MCF 10A (cell line): ENCODE data around the gene TSPAN17. TPM values are rescaled to one million over a fixed set of nuclear protein-coding genes. Genes with fewer than 3 reads are reported as not detected.

Experiments
- BruUV-seq: library from RNA; stranded (reverse); fragments of 400-500 nt; replicated peaks from 2 replicates; lab custom pipeline; 2021; lab: Mats Ljungman, UMichigan
- CTCF ChIA-PET: fragments of 300-600 bp; sonication (Branson Sonifier 250); formaldehyde crosslinking; extraction: SDS; loops from one replicate; lab custom pipeline; 2021; ENCODE audit warnings: antibody characterized with exemption, inconsistent platforms; lab: Yijun Ruan, JAX
- POLR2A ChIA-PET: fragments of 300-600, 350-650 bp; sonication (Branson Sonifier 250); formaldehyde crosslinking; extraction: SDS; loops from one replicate; lab custom pipeline; 2020; ENCODE audit warnings: antibody characterized with exemption, inconsistent platforms; lab: Yijun Ruan, JAX
- DNase-seq: peaks from one replicate; pipeline ENCODE4 v3.0.0-alpha.2; 2018; ENCODE audit not compliant: unreplicated experiment
- H3K27ac Mint-ChIP-seq: one replicate; pipeline ENCODE4 v1.8.0; 2022; ENCODE audit warnings: mild to moderate bottlenecking, low read depth, mixed read lengths; ENCODE audit not compliant: unreplicated experiment
- H3K27me3 Mint-ChIP-seq: one replicate; pipeline ENCODE4 v1.8.0; 2022; ENCODE audit warnings: mixed read lengths; ENCODE audit not compliant: insufficient read depth, unreplicated experiment
- H3K36me3 Mint-ChIP-seq: one replicate; pipeline ENCODE4 v1.8.0; 2022; ENCODE audit warnings: mild to moderate bottlenecking, moderate library complexity, mixed read lengths; ENCODE audit not compliant: insufficient read depth, unreplicated experiment
- H3K4me1 Mint-ChIP-seq: one replicate; pipeline ENCODE4 v1.8.0; 2022; ENCODE audit warnings: mixed read lengths; ENCODE audit not compliant: insufficient read depth, unreplicated experiment
- H3K4me3 Mint-ChIP-seq: one replicate; pipeline ENCODE4 v1.8.0; 2022; ENCODE audit warnings: mild to moderate bottlenecking, moderate library complexity, mixed read lengths; ENCODE audit not compliant: unreplicated experiment
- H3K9me3 Mint-ChIP-seq: one replicate; pipeline ENCODE4 v1.8.0; 2022; ENCODE audit warnings: mixed read lengths; ENCODE audit not compliant: unreplicated experiment
- intact Hi-C: fragments of 100-400 bp; cut with micrococcal nuclease; formaldehyde crosslinking; loops from 2 replicates; pipeline ENCODE4 v1.14.1; 2022
- total RNA-seq: library from RNA; stranded (reverse); gene quantifications from 2 replicates; pipeline ENCODE4 v1.2.3, GENCODE V29; 2022
- TF ChIP-seq, protein P1 (sequence below): fragments of 200-600 bp; IDR thresholded peaks from one replicate; pipeline ENCODE4 v1.8.0; 2022; ENCODE audit warnings: antibody characterized with exemption, mild to moderate bottlenecking; ENCODE audit not compliant: unreplicated experiment

Gene TSPAN17
- total RNA-seq, 1 experiment from 2014 or later = 36.7 TPM

DNA sequence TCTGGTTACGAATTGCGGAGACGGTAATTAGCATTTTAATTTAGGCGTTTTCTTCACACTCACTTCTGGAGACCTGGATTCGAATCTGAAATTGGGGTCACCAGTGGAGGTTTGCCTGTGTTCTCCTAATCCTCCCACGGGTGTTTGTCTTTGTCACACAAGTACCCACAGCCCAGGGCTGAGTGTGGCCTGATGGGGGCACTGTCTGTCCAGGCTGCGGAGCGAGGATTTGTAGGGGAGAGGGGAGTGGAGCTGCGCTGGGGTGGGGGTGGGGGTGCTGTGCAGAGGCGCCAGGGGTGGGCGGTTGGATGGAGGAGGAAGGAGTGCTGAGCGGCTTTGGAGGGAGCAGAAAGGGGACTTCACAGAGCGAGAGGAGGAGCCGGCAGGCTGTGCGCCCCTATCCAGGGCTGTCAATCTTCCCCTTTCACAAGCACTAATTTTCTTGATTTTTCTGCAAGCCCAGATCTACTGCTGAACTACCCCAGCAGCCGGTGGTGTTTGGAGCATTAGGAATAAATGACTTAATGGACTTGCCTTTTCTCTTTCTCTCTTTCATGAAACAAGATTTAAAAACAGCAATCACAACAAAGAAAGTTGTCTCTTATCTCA lies 53.1 kb downstream of the TSPAN17 start:
- POLR2A ChIA-PET = no interaction called here
- no TSS peak for BruUV-seq
- H3K27ac Mint-ChIP-seq = no peak overlapping the region
- H3K36me3 Mint-ChIP-seq = no peaks in the 10 kb centered on the region
- no peaks in the 10 kb centered on the region for H3K9me3 Mint-ChIP-seq
- TF ChIP-seq, protein P1, sequence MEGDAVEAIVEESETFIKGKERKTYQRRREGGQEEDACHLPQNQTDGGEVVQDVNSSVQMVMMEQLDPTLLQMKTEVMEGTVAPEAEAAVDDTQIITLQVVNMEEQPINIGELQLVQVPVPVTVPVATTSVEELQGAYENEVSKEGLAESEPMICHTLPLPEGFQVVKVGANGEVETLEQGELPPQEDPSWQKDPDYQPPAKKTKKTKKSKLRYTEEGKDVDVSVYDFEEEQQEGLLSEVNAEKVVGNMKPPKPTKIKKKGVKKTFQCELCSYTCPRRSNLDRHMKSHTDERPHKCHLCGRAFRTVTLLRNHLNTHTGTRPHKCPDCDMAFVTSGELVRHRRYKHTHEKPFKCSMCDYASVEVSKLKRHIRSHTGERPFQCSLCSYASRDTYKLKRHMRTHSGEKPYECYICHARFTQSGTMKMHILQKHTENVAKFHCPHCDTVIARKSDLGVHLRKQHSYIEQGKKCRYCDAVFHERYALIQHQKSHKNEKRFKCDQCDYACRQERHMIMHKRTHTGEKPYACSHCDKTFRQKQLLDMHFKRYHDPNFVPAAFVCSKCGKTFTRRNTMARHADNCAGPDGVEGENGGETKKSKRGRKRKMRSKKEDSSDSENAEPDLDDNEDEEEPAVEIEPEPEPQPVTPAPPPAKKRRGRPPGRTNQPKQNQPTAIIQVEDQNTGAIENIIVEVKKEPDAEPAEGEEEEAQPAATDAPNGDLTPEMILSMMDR = peak; percentile 42
- no peak overlapping the region for H3K4me3 Mint-ChIP-seq
- CTCF ChIA-PET = interaction anchor here (0.6 to 1.6 kb wide), 4 partner anchors 40 to 959 kb away, joined by 3 to 5 read pairs (median 4); no protein-coding TSS in a partner anchor
- intact Hi-C loops = no loop called here
- no peak for DNase-seq
- H3K4me1 Mint-ChIP-seq = no peaks in the 10 kb centered on the region
- H3K27me3 Mint-ChIP-seq = peaks cover 88% of the 10 kb centered on the region

DNA sequence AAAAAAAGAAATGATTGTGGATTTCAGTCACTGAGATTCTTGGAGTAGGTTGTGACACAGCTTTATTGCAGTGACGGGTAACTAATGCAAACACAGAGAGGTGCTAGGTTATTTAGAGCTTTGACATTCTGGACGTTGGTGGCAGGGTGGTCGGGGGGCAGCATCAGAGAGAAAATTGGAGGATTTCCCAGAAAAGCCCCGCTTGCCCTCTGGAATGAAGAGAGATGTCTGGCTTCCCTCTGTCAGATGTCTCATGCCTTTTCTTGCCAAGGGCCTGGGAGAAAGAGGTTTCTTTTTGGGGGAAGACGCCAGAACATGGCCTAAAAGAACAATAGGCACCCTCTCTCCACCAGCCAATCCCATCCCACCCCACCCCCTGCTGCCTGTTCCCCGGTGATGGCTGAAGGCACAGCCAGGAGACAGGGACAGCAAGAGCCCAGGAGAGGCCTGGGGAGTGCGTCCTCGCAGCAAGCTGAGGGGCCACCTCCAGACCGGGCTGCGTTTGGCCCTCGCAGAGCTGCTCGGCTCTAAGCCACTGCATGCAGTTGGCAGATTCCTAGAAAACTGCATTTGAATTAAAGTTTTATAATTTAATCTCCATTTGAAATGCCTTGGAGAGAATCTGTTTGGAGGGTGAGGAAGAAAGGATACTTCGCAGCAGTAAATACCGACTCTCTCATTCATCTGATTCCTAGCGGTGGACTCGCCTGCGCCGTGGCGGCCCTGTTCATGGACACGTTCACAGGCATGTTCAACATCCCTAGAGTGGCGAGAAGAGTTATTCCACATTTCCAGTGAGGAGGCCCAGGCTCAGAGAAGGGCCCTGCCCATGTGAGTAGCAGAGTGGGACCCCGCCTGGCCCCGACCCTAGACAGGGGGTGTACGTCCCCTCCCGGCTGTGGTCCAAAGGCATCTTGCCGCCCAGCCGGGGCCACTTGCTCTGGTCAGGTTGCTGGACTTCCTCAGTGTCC lies 55.7 kb downstream of the TSPAN17 start:
- Mint-ChIP-seq H3K9me3 (no peaks in the 10 kb centered on the region), H3K27ac (no peak overlapping the region), H3K4me3 (no peak overlapping the region), H3K4me1 (no peaks in the 10 kb centered on the region), H3K27me3 (peaks cover 87% of the 10 kb centered on the region), H3K36me3 (no peaks in the 10 kb centered on the region)
- intact Hi-C loops = no loop called here
- ChIA-PET POLR2A (no interaction called here), CTCF (interaction anchor here (0.6 to 1.3 kb wide), 3 partner anchors 18 to 45 kb away, joined by 3 to 4 read pairs (median 3); no protein-coding TSS in a partner anchor)
- BruUV-seq = no TSS peak
- TF ChIP-seq, protein P1 = no peak
- no peak for DNase-seq

DNA sequence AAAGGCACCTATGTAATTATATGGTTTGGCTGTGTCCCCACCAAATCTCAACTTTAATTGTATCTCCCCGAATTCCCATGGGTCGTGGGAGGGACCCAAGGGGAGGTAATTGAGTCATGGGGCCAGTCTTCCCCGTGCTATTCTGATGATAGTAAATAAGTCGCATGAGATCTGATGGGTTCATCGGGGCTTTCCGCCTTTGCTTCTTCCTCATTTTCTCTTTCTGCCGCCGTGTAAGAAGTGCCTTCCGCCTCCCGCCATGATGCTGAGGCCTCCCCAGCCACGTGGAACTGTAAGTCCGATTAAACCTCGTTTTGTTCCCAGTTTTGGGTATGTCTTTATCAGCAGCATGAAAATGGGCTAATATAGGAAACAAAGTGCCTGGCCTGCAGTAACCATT lies 56.6 kb downstream of the TSPAN17 start:
- Mint-ChIP-seq H3K9me3 (no peaks in the 10 kb centered on the region), H3K4me1 (no peaks in the 10 kb centered on the region), H3K4me3 (no peak overlapping the region), H3K36me3 (no peaks in the 10 kb centered on the region), H3K27ac (no peak overlapping the region), H3K27me3 (peaks cover 88% of the 10 kb centered on the region)
- TF ChIP-seq, protein P1 = no peak
- intact Hi-C loops = no loop called here
- DNase-seq = no peak
- ChIA-PET CTCF (no interaction called here), POLR2A (no interaction called here)
- no TSS peak for BruUV-seq

DNA sequence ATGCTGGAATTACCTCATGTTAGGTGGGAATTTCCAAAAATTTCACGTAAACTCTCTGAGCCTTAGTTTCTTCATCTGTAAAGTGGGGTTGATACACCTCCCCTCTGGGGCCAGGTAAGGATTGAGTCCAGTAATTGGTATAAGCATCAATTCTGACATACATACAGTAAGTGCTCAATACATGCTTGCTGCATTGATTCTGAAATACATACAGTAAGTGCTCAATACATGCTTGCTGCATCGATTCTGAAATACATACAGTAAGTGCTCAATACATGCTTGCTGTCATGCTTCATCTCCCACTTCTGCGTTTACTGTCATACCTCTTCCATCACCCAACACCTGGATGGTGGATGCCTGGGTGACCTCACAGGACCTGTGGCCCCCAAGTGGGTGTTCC lies 57.1 kb downstream of the TSPAN17 start:
- intact Hi-C loops = no loop called here
- BruUV-seq = no TSS peak

More for the DNA sequence above, 57.1 kb downstream of the TSPAN17 start:
- ChIA-PET POLR2A (no interaction called here), CTCF (no interaction called here)
- H3K4me3 Mint-ChIP-seq = no peak overlapping the region
- no peaks in the 10 kb centered on the region for H3K9me3 Mint-ChIP-seq
- TF ChIP-seq, protein P1 = no peak
- H3K27me3 Mint-ChIP-seq = peaks cover 93% of the 10 kb centered on the region
- no peak overlapping the region for H3K27ac Mint-ChIP-seq
- no peaks in the 10 kb centered on the region for H3K36me3 Mint-ChIP-seq
- H3K4me1 Mint-ChIP-seq = no peaks in the 10 kb centered on the region
- no peak for DNase-seq
